Muscle layer of colon (tissue), 2 donors: ENCODE measurements around the gene LDLRAD3.

Experiments used
- H3K27ac ChIP-seq: one replicate; pipeline ENCODE4 v1.7.0; 2013; ENCODE audit warnings: low read depth, mild to moderate bottlenecking, low read length, moderate library complexity
- H3K27me3 ChIP-seq, 2 donors: one replicate each; pipeline ENCODE4 v1.7.0; 2013; ENCODE audit warnings: low read length in 2 of 2, mild to moderate bottlenecking in 2 of 2; ENCODE audit not compliant: insufficient read depth in 2 of 2, control insufficient read depth in 1 of 2
- H3K36me3 ChIP-seq: one replicate; pipeline ENCODE4 v1.7.0; 2013; ENCODE audit warnings: mild to moderate bottlenecking, low read length; ENCODE audit not compliant: insufficient read depth
- H3K4me1 ChIP-seq: one replicate; pipeline ENCODE4 v1.7.0; 2013; ENCODE audit warnings: mild to moderate bottlenecking, low read length; ENCODE audit not compliant: insufficient read depth
- H3K4me3 ChIP-seq, 2 donors: one replicate each; pipeline ENCODE4 v1.7.0; 2013; ENCODE audit warnings: low read length in 2 of 2, low read depth in 1 of 2, mild to moderate bottlenecking in 1 of 2, moderate library complexity in 1 of 2
- H3K9ac ChIP-seq: one replicate; pipeline ENCODE4 v1.7.0; 2013; ENCODE audit warnings: low read length
- H3K9me3 ChIP-seq: one replicate; pipeline ENCODE4 v1.7.0; 2013; ENCODE audit warnings: mild to moderate bottlenecking, low read length
- donor health status: abdominal sarcoma.
- donor health status: Adenocarcinoma of cecum.

The LDLRAD3 gene

GRCh38 chr11:36114095-36114494, 170.2 kb downstream of the LDLRAD3 start:
- Histone ChIP-seq H3K36me3 (no peaks in the 10 kb centered on the region), H3K9ac (no peak overlapping the region), H3K27me3 (no peaks in the 10 kb centered on the region), H3K27ac (no peak overlapping the region), H3K9me3 (no peaks in the 10 kb centered on the region), H3K4me3 (no peak overlapping the region), H3K4me1 (no peaks in the 10 kb centered on the region)

GRCh38 chr11:36115378-36115801, 171.5 kb downstream of the LDLRAD3 start:
- Histone ChIP-seq H3K27me3 (no peaks in the 10 kb centered on the region), H3K4me1 (no peaks in the 10 kb centered on the region), H3K9ac (no peak overlapping the region), H3K36me3 (no peaks in the 10 kb centered on the region), H3K4me3 (no peak overlapping the region), H3K27ac (no peak overlapping the region), H3K9me3 (no peaks in the 10 kb centered on the region)

- Histone ChIP-seq H3K27me3 (no peaks in the 10 kb centered on the region), H3K36me3 (no peaks in the 10 kb centered on the region), H3K9me3 (no peaks in the 10 kb centered on the region), H3K4me3 (no peak overlapping the region), H3K9ac (no peak overlapping the region), H3K27ac (no peak overlapping the region), H3K4me1 (no peaks in the 10 kb centered on the region)
Measured at GRCh38 chr11:36116161-36116560, 172.3 kb downstream of the LDLRAD3 start.

- no peaks in the 10 kb centered on the region for H3K27me3 ChIP-seq
- H3K4me3 ChIP-seq, result no peak overlapping the region
- no peaks in the 10 kb centered on the region for H3K9me3 ChIP-seq
- no peak overlapping the region for H3K27ac ChIP-seq
- H3K4me1 ChIP-seq, result no peaks in the 10 kb centered on the region
- H3K9ac ChIP-seq, result no peak overlapping the region
- H3K36me3 ChIP-seq, result no peaks in the 10 kb centered on the region
Measured at GRCh38 chr11:36118084-36118483, 174.2 kb downstream of the LDLRAD3 start.

- peaks cover 5% of the 10 kb centered on the region for H3K4me1 ChIP-seq
- no peak overlapping the region for H3K4me3 ChIP-seq
- no peaks in the 10 kb centered on the region for H3K27me3 ChIP-seq
- H3K36me3 ChIP-seq, result no peaks in the 10 kb centered on the region
- H3K9me3 ChIP-seq, result no peaks in the 10 kb centered on the region
- no peak overlapping the region for H3K9ac ChIP-seq
- no peak overlapping the region for H3K27ac ChIP-seq
Measured at GRCh38 chr11:36119300-36119699, 175.4 kb downstream of the LDLRAD3 start.

- Histone ChIP-seq H3K4me1 (peaks cover 5% of the 10 kb centered on the region), H3K27me3 (no peaks in the 10 kb centered on the region), H3K27ac (no peak overlapping the region), H3K9ac (no peak overlapping the region), H3K36me3 (no peaks in the 10 kb centered on the region), H3K9me3 (no peaks in the 10 kb centered on the region), H3K4me3 (no peak overlapping the region)
Measured at GRCh38 chr11:36121054-36121453, 177.2 kb downstream of the LDLRAD3 start.

GRCh38 chr11:36122671-36123070, 178.8 kb downstream of the LDLRAD3 start:
- Histone ChIP-seq H3K27ac (no peak overlapping the region), H3K27me3 (no peaks in the 10 kb centered on the region), H3K4me3 (no peak overlapping the region), H3K4me1 (peaks cover 5% of the 10 kb centered on the region), H3K9ac (no peak overlapping the region), H3K36me3 (no peaks in the 10 kb centered on the region), H3K9me3 (no peaks in the 10 kb centered on the region)

GRCh38 chr11:36123336-36124101, 179.7 kb downstream of the LDLRAD3 start:
- Histone ChIP-seq H3K27ac (no peak overlapping the region), H3K27me3 (no peaks in the 10 kb centered on the region), H3K9ac (no peak overlapping the region), H3K36me3 (no peaks in the 10 kb centered on the region), H3K4me3 (no peak overlapping the region), H3K9me3 (no peaks in the 10 kb centered on the region), H3K4me1 (peaks cover 5% of the 10 kb centered on the region)

- H3K9me3 ChIP-seq, result no peaks in the 10 kb centered on the region
- H3K4me1 ChIP-seq, result peaks cover 5% of the 10 kb centered on the region
- H3K9ac ChIP-seq, result no peak overlapping the region
- no peaks in the 10 kb centered on the region for H3K36me3 ChIP-seq
- H3K4me3 ChIP-seq, result no peak overlapping the region
- no peaks in the 10 kb centered on the region for H3K27me3 ChIP-seq
- H3K27ac ChIP-seq, result no peak overlapping the region
Measured at GRCh38 chr11:36126678-36127077, 182.8 kb downstream of the LDLRAD3 start.

- H3K4me1 ChIP-seq, result peaks cover 5% of the 10 kb centered on the region
- H3K36me3 ChIP-seq, result no peaks in the 10 kb centered on the region
- H3K4me3 ChIP-seq, result no peak overlapping the region
- H3K9me3 ChIP-seq, result no peaks in the 10 kb centered on the region
- H3K9ac ChIP-seq, result no peak overlapping the region
- no peaks in the 10 kb centered on the region for H3K27me3 ChIP-seq
- H3K27ac ChIP-seq, result no peak overlapping the region
Measured at GRCh38 chr11:36127550-36127949, 183.7 kb downstream of the LDLRAD3 start.

GRCh38 chr11:36129955-36130354, 186.1 kb downstream of the LDLRAD3 start:
- H3K4me3 ChIP-seq, result no peak overlapping the region
- H3K27ac ChIP-seq, result no peak overlapping the region
- no peaks in the 10 kb centered on the region for H3K36me3 ChIP-seq
- no peaks in the 10 kb centered on the region for H3K27me3 ChIP-seq
- H3K9ac ChIP-seq, result no peak overlapping the region
- no peaks in the 10 kb centered on the region for H3K9me3 ChIP-seq
- no peaks in the 10 kb centered on the region for H3K4me1 ChIP-seq

GRCh38 chr11:36130401-36130800, 186.5 kb downstream of the LDLRAD3 start:
- Histone ChIP-seq H3K9me3 (no peaks in the 10 kb centered on the region), H3K27ac (no peak overlapping the region), H3K4me1 (no peaks in the 10 kb centered on the region)

More at GRCh38 chr11:36130401-36130800, 186.5 kb downstream of the LDLRAD3 start:
- Histone ChIP-seq H3K36me3 (no peaks in the 10 kb centered on the region), H3K27me3 (no peaks in the 10 kb centered on the region), H3K4me3 (no peak overlapping the region), H3K9ac (no peak overlapping the region)
